NCI-H2107 treated with DMSO at 0.1 percent for 48 hours (cell line): ENCODE data around the gene GP9.

Experiments
- DNase-seq: peaks from one replicate; lab custom pipeline; 2025; ENCODE audit not compliant: unreplicated experiment; lab: John Stamatoyannopoulos, UW

GP9 gene

DNA sequence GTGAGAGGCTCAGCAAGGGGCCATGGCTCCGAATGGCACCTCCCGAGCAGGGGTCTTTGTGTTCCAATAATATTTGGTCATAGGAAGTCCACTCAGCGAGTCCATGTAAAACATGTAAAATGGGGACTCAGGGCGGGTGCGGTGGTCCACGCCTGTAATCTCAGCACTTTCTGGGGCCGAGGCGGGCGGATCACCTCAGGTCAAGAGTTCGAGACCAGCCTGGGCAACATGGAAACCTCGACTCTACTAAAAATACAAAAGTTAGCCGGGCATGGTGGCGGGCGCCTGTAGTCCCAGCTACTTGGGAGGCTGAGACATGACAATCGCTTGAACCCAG is 33.1 kb upstream of the GP9 start:
- DNase-seq: no peak

DNA sequence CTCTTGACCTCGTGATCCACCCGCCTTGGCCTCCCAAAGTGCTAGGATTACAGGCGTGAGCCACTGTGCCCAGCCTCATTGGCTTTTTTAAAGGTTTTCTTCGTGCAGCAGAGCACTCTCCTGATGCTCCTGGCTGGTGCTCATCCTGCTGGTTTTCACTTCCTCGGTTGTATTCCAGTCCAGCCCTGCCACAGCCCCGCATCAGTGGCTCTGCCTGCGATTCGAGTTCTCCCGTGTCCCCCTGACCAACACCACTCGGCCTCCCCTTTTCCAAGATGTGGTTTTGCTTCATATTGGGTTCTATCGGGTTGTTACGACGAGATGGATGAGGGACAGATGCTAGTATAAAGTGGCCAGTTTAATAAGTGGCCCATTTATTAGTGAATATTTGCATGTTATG is 31.7 kb upstream of the GP9 start:
- DNase-seq: no peak

- no peak for DNase-seq
Observed at GRCh38 chr3:129030611-129031010, 30.0 kb upstream of the GP9 start.

DNA sequence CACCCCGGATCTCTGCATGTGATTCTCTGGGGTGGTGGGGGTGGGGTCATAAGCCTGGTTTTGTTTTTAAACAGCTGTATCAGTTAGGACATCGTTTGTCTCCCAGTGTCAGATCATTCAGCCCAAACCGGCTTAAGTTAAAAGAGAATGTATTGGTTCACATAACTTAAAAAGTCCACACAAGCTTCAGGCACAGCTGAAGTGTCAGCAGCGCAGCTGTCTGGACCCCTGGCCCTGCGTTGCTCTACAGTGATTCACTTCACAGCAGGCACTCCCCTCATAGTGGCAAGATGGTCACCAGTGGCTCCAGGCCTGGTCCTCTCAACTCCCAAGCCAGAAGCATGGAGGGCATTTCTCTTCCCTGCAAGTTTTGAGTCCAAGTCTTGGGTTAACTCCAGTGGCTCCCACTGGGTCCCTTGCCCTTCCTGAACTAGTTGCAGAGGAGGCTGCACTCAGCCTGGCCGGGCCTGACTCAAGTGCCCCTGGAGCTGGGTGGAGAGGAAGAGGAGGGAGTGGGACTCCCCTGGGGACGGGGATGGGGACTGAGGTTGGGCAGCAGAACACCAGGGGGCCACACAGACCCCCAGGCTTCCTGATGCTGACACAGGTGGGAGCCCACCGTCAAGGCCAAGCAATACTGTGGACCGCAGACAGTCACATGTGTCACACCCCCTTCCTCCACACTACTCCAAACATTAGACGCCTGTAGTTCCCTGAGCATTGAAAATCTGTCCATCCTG is 28.9 kb upstream of the GP9 start:
- DNase-seq: no peak

GRCh38 chr3:129032716-129033115 is 27.9 kb upstream of the GP9 start:
- no peak for DNase-seq

DNA sequence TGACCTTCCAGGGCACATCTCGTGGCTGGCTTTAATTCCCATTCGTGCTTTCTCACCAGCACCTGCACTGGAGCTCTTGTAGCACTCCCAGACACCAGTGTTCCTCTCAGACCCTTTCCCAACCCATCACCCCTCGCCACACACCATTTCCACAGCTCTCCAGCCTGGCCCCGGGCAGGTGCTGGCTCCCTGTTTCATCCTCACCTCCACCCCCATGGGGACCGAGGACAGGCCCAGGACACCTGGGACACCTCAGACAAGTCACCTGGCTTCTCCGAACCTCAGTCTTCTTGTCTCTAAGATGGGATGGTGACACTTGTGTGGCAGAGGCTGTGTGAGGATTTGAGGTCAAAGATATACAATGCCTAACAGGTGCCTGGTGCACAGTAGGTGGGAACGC is 27.4 kb upstream of the GP9 start:
- no peak for DNase-seq

GRCh38 chr3:129033633-129034321 is 26.8 kb upstream of the GP9 start:
- no peak for DNase-seq

- no peak for DNase-seq
Observed at GRCh38 chr3:129034642-129035041, 25.9 kb upstream of the GP9 start.

DNA sequence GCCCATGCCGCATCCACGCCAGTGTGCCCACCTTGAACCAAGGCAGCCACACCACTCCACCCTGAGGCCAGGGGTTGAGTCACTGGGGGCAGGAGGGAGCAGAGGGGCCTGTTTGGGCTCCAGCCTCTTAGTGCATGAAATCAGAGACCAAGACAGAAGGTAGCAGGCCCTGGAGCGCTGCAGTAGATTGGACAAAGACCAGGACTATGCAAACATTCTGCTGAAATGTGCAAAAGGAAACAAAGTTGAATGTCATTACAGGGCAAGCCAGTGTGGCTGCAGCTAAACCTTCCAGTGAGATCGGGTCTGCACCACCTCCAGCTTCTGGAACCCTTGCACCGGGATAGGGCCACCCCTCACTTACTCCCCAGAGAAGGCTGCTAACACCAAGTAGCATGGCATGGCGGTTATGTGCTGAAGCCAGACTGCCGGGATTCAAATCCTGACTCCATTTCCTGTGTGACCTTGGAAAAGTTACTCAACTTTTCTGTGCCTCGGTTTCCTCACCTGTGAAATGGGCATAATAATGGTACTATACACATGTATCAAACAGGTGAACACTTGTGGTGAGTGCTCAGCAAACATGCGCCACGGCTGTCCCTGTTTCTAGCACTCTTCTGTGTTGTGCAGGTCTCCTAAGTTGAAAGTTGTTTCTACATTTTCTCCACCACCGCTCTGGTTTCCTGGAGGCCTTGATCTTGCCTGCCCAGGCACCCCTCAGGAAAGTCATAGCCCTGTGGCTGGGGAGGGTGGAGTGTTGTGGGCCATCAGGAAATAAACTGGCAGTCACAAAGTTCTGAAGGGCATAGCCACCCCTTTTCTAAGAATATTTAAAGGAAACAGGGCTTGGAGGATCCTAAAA is 25.0 kb upstream of the GP9 start:
- DNase-seq: no peak

DNA sequence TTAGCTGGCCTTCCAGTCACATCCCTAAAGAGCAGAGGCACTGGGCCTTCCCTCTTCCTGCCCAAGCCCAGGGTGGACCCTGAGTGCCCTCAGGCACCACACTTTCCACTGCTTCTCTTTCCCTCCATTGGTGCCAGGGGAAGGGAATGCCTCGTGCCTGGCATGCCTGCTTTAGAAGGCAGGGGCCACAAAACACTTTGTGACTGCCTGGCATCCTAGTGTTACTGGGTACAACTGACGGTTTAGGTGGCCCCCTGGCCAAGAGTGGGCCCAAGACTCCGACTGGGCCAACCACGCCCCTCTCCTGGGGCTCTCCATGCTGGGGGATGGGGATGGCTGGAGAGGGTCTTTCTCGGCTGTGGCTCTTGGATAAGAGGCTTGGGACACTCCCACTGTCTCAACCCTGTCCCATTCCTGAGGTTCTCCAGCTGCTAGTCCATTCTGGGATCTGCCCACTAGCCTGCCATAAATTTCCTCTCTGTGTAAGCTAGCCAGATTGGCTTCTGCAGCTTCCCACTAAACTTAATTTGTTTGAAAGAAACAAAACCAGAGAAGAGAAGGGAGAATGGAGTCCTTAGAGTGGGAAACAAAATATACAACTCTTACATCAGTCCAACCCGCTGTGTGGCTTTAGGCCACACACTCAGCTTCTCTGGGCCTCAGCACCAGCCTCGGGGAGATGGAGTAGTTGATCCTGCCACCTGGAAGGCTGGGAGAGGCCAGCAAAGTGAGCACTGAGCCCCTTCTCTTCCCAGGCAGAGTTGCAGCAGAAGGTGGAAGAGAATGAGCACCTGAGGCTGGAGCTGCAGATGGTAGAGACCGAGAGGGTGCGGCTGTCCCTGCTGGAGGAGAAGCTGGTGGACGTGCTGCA is 24.1 kb upstream of the GP9 start:
- no peak for DNase-seq

DNA sequence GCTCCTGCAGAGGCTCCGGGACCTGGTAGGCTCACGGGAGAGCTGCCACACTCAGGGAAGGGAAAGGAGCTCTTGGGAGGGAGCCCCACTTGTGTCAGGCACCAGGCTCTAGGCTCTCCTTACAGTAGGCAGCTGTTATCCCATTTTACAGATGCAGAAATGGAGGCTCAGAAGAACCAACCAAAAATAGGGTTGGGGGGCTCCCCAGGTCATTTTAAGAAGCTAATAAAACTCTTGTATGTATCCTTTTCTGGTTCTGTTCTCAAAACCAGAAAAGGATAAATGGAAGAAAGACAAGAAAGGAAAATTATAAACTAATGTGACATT is 23.5 kb upstream of the GP9 start:
- no peak for DNase-seq

DNA sequence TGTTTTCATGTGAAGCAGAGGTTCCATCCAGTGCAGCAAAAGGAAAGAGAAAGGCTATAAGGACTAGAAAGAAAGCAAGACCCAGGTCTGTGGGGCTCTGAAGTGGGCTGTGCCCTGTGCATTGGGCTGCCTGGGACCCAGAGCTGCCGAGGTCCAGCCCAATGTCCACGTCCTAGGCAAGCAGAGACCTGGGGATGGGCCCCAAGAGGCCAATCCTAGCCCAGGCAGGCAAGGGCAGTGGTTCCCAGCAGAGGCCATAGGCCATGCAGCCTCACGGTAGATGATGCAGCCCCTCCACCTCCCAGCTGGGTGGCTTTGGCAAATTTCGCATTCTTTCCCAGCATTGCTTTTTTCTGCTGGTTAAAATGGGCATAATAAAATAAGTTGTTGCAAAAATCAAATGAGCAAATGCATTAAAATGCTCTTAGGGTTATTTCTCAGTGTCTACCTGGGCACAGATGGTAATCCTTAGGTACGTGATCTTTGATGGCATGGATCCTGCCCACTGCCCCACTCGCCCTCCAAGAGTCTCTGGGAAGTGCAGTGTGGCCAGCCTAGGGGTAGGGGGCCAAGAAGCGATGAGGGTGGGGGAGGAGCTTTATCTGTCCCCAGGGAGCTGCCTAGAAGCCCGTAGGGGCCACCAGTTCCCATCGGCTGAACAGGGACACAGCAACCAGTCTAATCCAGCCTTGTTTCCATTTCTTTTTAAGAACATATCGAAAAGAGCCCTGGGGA is 22.3 kb upstream of the GP9 start:
- no peak for DNase-seq

- DNase-seq: peak; percentile 72
Observed at GRCh38 chr3:129039271-129040038, 21.1 kb upstream of the GP9 start.

DNA sequence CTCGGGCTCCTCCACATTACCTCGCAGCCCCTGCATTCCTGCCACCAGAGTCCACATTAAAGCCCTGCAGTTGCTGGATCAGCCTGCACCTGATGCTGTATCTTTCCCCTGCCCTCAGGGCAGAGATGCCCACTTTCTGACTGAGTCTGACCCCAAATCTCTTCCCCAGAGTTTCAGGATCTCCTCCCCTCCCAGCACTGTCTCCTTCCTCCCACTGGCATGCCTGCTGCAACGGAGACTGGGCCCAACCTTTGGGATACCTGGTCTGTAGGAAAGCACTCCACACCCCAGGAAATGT is 20.6 kb upstream of the GP9 start:
- no peak for DNase-seq

- DNase-seq: no peak
Observed at GRCh38 chr3:129040579-129041300, 19.8 kb upstream of the GP9 start.

- no peak for DNase-seq
Observed at GRCh38 chr3:129045675-129046036, 14.9 kb upstream of the GP9 start.

DNA sequence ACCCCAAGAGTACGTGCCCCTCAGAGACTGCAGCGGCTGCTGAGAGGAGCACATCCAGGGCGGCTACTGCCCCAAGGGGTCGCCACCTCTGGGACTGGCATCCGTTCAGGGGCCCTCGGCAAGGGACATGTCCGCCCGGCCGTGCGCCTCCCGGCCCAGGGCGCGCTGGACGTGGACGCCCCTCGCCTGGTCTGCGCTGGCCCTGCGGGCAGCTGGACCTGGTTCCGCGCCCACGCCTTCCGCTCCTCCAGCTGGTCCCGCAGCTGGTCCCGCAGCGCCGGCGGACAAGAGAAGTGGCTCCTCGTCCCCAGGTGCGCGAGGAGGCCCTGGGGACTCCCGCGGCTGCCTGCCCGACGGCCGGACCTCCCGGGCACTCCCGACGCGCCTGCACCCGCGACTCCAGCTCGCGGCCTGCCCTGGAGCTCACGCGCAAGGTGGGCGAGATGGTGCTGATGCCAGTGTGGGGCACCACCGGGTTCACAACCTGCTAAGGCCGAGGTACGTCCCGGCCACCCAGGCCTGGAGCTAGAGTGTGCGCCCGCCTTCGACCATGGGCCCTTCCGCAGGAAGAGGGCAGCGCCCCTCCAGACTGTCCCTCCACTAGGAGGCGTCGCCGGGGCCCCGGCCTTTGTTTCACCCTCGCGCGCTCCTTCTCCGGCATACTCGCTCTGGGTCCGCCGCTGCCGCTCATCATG is 14.4 kb upstream of the GP9 start:
- DNase-seq: no peak

DNA sequence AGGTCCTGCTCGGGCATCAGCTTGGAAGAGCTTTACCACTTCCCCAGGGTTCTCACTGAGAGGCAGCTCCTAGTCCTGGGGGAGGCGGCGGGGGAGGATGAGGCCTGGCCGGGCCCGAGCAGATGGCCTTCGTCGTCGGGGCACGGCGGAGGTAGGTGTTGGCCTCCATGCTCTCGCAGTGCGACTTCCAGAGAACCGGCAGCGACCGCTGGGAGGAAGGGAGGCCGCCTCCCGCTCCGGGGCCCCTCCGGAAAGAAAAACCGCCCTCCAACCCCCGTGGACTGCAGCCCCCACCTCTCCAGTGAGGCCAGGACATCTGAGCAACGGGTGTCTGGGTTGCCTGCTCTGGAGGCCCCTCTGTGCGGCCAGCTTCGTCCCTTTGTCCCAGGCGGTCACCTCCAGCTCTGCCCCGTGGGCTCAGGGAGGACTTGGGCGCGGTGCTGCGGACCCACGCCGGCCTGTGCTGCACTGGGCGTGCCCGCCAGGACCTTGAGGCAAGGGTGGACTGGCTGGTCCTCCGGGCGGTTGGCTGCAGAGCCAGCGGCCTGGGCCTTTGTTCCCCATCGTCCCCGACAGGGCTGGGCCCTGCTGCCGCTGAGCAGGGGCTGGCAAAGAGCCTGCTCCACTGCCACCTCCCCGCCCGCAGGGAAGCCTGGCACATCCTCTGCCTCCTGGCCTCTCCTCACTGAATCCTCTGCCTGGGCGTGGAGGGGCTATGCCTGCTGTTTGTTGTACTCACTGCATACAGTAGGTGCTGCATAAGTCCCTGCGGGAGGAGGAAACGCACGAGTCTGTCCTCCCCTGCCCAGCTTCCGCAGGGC is 13.6 kb upstream of the GP9 start:
- DNase-seq: no peak
